ENCODE results near the gene PARM1.

DNA sequence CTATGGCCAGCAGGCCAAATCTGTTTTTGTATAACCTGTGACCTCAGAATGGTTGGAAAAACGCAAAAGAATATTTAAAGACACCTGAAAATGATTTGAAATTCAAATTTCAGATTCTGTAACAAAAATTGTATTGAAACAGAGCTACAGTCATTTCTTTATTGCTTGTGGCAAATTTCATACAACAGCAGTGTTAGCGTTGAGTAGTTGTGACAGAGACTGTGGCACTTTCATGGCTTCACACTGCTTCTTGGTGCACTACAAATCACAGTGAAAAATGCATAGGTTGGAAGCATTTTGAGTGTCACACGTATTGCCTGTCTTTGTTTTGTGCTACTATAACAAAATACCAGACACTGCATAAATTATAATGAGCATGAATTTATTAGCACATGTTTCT, 12.2 kb upstream of the PARM1 start:
- TF ChIP-seq, protein P1, sequence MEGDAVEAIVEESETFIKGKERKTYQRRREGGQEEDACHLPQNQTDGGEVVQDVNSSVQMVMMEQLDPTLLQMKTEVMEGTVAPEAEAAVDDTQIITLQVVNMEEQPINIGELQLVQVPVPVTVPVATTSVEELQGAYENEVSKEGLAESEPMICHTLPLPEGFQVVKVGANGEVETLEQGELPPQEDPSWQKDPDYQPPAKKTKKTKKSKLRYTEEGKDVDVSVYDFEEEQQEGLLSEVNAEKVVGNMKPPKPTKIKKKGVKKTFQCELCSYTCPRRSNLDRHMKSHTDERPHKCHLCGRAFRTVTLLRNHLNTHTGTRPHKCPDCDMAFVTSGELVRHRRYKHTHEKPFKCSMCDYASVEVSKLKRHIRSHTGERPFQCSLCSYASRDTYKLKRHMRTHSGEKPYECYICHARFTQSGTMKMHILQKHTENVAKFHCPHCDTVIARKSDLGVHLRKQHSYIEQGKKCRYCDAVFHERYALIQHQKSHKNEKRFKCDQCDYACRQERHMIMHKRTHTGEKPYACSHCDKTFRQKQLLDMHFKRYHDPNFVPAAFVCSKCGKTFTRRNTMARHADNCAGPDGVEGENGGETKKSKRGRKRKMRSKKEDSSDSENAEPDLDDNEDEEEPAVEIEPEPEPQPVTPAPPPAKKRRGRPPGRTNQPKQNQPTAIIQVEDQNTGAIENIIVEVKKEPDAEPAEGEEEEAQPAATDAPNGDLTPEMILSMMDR (IDR thresholded peaks at IDR 0.05) = no peak
- TF ChIP-seq ZFX (IDR thresholded peaks at IDR 0.05; ENCODE audit: borderline replicate concordance) = no peak

All from 22Rv1 (cell line).